Left ventricle myocardium superior (tissue), 1 donor: ENCODE measurements around the gene KRTAP4-1. TPM values are rescaled to one million over a fixed set of nuclear protein-coding genes. Genes with fewer than 3 reads are reported as not detected.

ENCODE experiments used
- total RNA-seq: library from RNA; stranded (reverse); fragmentation: NEBNext Ultra II Directional; extraction: Animal tissue kit (Norgen Biotek cat#: 25700); gene quantifications from one replicate; pipeline ENCODE4 v1.2.1, GENCODE V29; 2021
- donor health status: DM: no; HTN: yes; CAD: no; lungs with severe emphysema.

Gene KRTAP4-1
- total RNA-seq, 1 donor from 2014 or later: not detected

Other genes starting within 250 kb of the KRTAP4-1 start
- gene KRT23, start 247.3 kb downstream of the KRTAP4-1 start, total RNA-seq: not detected
- gene KRT39, start 218.0 kb downstream of the KRTAP4-1 start, total RNA-seq: not detected
- not detected for gene KRT40, start 200.6 kb downstream of the KRTAP4-1 start, total RNA-seq
- gene KRTAP3-3, start 190.7 kb downstream of the KRTAP4-1 start, total RNA-seq: not detected
- not detected for gene KRTAP3-2, start 185.0 kb downstream of the KRTAP4-1 start, total RNA-seq
- gene KRTAP3-1, start 175.8 kb downstream of the KRTAP4-1 start, total RNA-seq: not detected
- not detected for gene KRTAP1-5, start 157.7 kb downstream of the KRTAP4-1 start, total RNA-seq
- gene KRTAP1-4, start 154.7 kb downstream of the KRTAP4-1 start, total RNA-seq: not detected
- gene KRTAP1-3, start 150.0 kb downstream of the KRTAP4-1 start, total RNA-seq: not detected
- not detected for gene KRTAP1-1, start 143.5 kb downstream of the KRTAP4-1 start, total RNA-seq
- gene KRTAP2-1, start 137.6 kb downstream of the KRTAP4-1 start, total RNA-seq: not detected
- gene KRTAP2-2, start 129.7 kb downstream of the KRTAP4-1 start, total RNA-seq: not detected
- gene KRTAP2-3, start 124.8 kb downstream of the KRTAP4-1 start, total RNA-seq: not detected
- gene KRTAP2-4, start 119.0 kb downstream of the KRTAP4-1 start, total RNA-seq: not detected
- gene KRTAP4-7, start 100.8 kb downstream of the KRTAP4-1 start, total RNA-seq: not detected
- gene KRTAP4-8, start 86.8 kb downstream of the KRTAP4-1 start, total RNA-seq: not detected
- not detected for gene KRTAP4-16, start 82.7 kb downstream of the KRTAP4-1 start, total RNA-seq
- not detected for gene KRTAP4-9, start 79.5 kb downstream of the KRTAP4-1 start, total RNA-seq
- not detected for gene KRTAP4-11, start 66.5 kb downstream of the KRTAP4-1 start, total RNA-seq
- gene KRTAP4-12, start 60.7 kb downstream of the KRTAP4-1 start, total RNA-seq: not detected
- gene KRTAP4-6, start 44.4 kb downstream of the KRTAP4-1 start, total RNA-seq: not detected
- gene KRTAP4-5, start 35.1 kb downstream of the KRTAP4-1 start, total RNA-seq: not detected
- gene KRTAP4-4, start 24.2 kb downstream of the KRTAP4-1 start, total RNA-seq: not detected
- not detected for gene KRTAP4-3, start 16.7 kb downstream of the KRTAP4-1 start, total RNA-seq
- not detected for gene KRTAP4-2, start 6.7 kb downstream of the KRTAP4-1 start, total RNA-seq
- gene KRTAP9-1, start 5.0 kb upstream of the KRTAP4-1 start, total RNA-seq: not detected
- not detected for gene KRTAP9-2, start 41.7 kb upstream of the KRTAP4-1 start, total RNA-seq
- not detected for gene KRTAP9-3, start 47.5 kb upstream of the KRTAP4-1 start, total RNA-seq
- not detected for gene KRTAP9-8, start 53.1 kb upstream of the KRTAP4-1 start, total RNA-seq
- gene KRTAP9-4, start 64.8 kb upstream of the KRTAP4-1 start, total RNA-seq: not detected
- not detected for gene KRTAP9-9, start 70.5 kb upstream of the KRTAP4-1 start, total RNA-seq
- not detected for gene KRTAP9-6, start 80.5 kb upstream of the KRTAP4-1 start, total RNA-seq
- gene KRTAP9-7, start 90.8 kb upstream of the KRTAP4-1 start, total RNA-seq: not detected
- not detected for gene KRTAP29-1, start 117.9 kb upstream of the KRTAP4-1 start, total RNA-seq
- gene KRTAP16-1, start 124.4 kb upstream of the KRTAP4-1 start, total RNA-seq: not detected
- gene KRTAP17-1, start 130.8 kb upstream of the KRTAP4-1 start, total RNA-seq: not detected
- not detected for gene KRT33A, start 165.9 kb upstream of the KRTAP4-1 start, total RNA-seq
- gene KRT33B, start 184.9 kb upstream of the KRTAP4-1 start, total RNA-seq: not detected
- gene KRT34, start 197.4 kb upstream of the KRTAP4-1 start, total RNA-seq: not detected
- gene KRT31, start 212.7 kb upstream of the KRTAP4-1 start, total RNA-seq: not detected
- gene KRT37, start 239.7 kb upstream of the KRTAP4-1 start, total RNA-seq: not detected